HG02981 (cell line): Measurements from ENCODE around the gene SEC62.

Experiments used
- ATAC-seq: cut with Tn5 transposase; IDR thresholded peaks from one replicate; pipeline ENCODE4 v1.9.1; 2021; ENCODE audit warnings: mild to moderate bottlenecking, moderate library complexity; ENCODE audit not compliant: unreplicated experiment

Gene SEC62

GRCh38 chr3:169966951-169967915 lies 626 bp downstream of the SEC62 start:
- ATAC-seq: peak; percentile 26

GRCh38 chr3:169968224-169968885 lies 1.7 kb downstream of the SEC62 start:
- ATAC-seq: no peak

GRCh38 chr3:169969174-169970095 lies 2.8 kb downstream of the SEC62 start:
- no peak for ATAC-seq

GRCh38 chr3:169970847-169971246 lies 4.2 kb downstream of the SEC62 start:
- ATAC-seq: no peak

GRCh38 chr3:169971522-169971921 lies 4.9 kb downstream of the SEC62 start:
- ATAC-seq: no peak

DNA sequence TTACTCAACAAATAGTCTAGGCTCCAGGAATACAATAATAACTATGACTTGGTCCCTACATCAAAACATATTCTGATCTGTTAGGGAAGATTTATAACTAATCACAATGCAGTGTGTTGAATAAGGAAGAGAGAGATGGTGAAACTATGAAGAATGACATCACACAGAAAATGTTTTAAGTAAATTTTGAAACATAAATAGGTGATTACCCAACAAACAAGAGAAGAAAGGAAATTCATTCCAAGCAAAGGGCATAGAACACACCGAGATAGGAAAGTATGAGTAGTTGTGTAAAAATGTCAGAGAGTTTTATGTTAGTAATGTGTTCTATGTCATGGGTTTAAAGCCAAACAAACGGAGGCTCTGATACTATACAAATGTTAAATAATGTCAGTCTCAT lies 13.4 kb downstream of the SEC62 start:
- no peak for ATAC-seq

GRCh38 chr3:169984292-169984691 lies 17.7 kb downstream of the SEC62 start:
- no peak for ATAC-seq

GRCh38 chr3:169990431-169990830 lies 23.8 kb downstream of the SEC62 start:
- no peak for ATAC-seq

GRCh38 chr3:169992156-169992555 lies 25.5 kb downstream of the SEC62 start:
- no peak for ATAC-seq

- ATAC-seq: no peak
Measured at GRCh38 chr3:169992781-169993180, 26.2 kb downstream of the SEC62 start.

DNA sequence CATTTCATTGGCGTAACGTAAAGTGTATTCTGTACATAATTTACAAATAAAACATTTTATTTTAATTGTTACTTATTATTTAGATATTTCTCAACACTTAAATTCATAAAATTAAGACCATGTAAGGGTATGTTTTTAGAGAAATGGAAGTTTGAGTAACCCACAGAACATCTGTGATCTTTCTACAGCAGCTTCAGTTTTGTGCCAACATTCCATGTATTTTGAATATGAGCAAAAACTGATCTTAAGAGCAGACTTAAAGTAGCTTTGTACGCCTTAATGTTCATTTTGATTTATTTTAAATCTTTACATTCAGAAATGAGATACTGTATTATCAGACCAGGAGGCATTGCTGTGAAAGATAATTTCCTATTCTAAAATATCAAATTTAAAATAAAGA lies 27.2 kb downstream of the SEC62 start:
- no peak for ATAC-seq

DNA sequence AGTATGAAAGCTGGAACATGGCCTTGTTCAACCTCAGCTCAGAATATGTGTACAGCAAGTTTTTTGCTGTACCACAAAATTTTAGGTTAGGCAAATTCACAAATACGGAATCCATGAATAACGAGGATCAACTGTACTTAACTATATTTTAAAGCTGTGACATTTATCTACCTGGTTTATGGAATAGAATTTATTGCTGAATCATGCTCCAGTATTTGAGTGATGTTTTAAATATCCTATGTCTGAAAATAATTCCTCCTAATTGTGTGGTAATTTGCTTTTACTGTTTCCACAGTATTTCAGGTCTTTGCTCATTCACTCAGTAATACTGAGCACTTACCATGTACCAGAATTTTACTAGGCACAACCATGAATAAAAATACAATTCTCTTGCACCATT lies 29.5 kb downstream of the SEC62 start:
- no peak for ATAC-seq

GRCh38 chr3:169998668-169999131 lies 32.1 kb downstream of the SEC62 start:
- ATAC-seq: peak; percentile 29

GRCh38 chr3:169999433-169999832 lies 32.8 kb downstream of the SEC62 start:
- peak; percentile 90 for ATAC-seq

GRCh38 chr3:170000051-170000450 lies 33.4 kb downstream of the SEC62 start:
- ATAC-seq: no peak

DNA sequence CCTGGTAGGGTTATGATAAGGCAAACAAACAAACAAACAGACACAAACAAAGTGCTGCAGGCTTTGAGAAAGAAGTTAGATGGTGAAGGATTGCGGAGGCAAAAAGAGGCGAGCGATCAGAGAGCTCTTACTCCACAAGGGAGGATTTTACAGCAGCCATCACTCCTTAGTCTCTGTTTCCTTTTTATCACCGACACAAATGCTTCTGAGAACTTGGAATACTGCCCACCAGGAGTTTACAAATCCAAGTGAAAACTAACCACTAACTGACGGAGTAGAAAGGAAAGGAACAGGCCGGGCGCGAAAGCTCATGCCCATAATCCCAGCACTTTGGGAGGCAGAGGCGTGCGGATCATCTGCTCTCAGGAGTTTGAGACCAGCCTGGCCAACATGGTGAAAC lies 35.6 kb downstream of the SEC62 start:
- ATAC-seq: no peak

GRCh38 chr3:170002879-170003278 lies 36.3 kb downstream of the SEC62 start:
- no peak for ATAC-seq

- no peak for ATAC-seq
Measured at GRCh38 chr3:170003881-170004356, 37.3 kb downstream of the SEC62 start.

GRCh38 chr3:170007031-170007663 lies 40.5 kb downstream of the SEC62 start:
- ATAC-seq: peak; percentile 90

GRCh38 chr3:170010498-170010897 lies 43.9 kb downstream of the SEC62 start:
- no peak for ATAC-seq
